ENCODE results near the gene ALK.

ALK gene

GRCh38 chr2:29325544-29325943, 595.8 kb downstream of the ALK start:
- H3K4me3 ChIP-seq (ENCODE audit: low read depth, low read length) = no peak overlapping the region
- no peaks in the 10 kb centered on the region for H3K9me3 ChIP-seq (ENCODE audit: control insufficient read depth, insufficient read depth, low read length)
- no peaks in the 10 kb centered on the region for H3K27me3 ChIP-seq (ENCODE audit: control insufficient read depth, insufficient read depth, low read length)
- 0 out of 2 replicates have a peak, but pooled peaks cover 3% of the 10 kb centered on the region for H3K4me1 ChIP-seq (ENCODE audit: control insufficient read depth, insufficient read depth, low read length)
- H3K27ac ChIP-seq (ENCODE audit: low read depth, low read length) = no peak overlapping the region
- H3K36me3 ChIP-seq (ENCODE audit: control insufficient read depth, insufficient read depth, low read length) = no peaks in the 10 kb centered on the region
- no peak overlapping the region for H3K9ac ChIP-seq (ENCODE audit: low read depth, low read length)

GRCh38 chr2:29323961-29324360, 597.4 kb downstream of the ALK start:
- H3K27ac ChIP-seq (ENCODE audit: low read depth, low read length) = no peak overlapping the region
- no peaks in the 10 kb centered on the region for H3K36me3 ChIP-seq (ENCODE audit: control insufficient read depth, insufficient read depth, low read length)
- no peak overlapping the region for H3K9ac ChIP-seq (ENCODE audit: low read depth, low read length)
- no peak overlapping the region for H3K4me3 ChIP-seq (ENCODE audit: low read depth, low read length)
- H3K27me3 ChIP-seq (ENCODE audit: control insufficient read depth, insufficient read depth, low read length) = no peaks in the 10 kb centered on the region
- 0 out of 2 replicates have a peak, but pooled peaks cover 3% of the 10 kb centered on the region for H3K4me1 ChIP-seq (ENCODE audit: control insufficient read depth, insufficient read depth, low read length)
- no peaks in the 10 kb centered on the region for H3K9me3 ChIP-seq (ENCODE audit: control insufficient read depth, insufficient read depth, low read length)

GRCh38 chr2:29323301-29323700, 598.1 kb downstream of the ALK start:
- H3K9ac ChIP-seq (ENCODE audit: low read depth, low read length) = no peak overlapping the region
- H3K27me3 ChIP-seq (ENCODE audit: control insufficient read depth, insufficient read depth, low read length) = no peaks in the 10 kb centered on the region
- no peaks in the 10 kb centered on the region for H3K36me3 ChIP-seq (ENCODE audit: control insufficient read depth, insufficient read depth, low read length)
- no peak overlapping the region for H3K4me3 ChIP-seq (ENCODE audit: low read depth, low read length)
- no peak overlapping the region for H3K27ac ChIP-seq (ENCODE audit: low read depth, low read length)
- H3K4me1 ChIP-seq (ENCODE audit: control insufficient read depth, insufficient read depth, low read length) = 0 out of 2 replicates have a peak, but pooled peaks cover 3% of the 10 kb centered on the region
- no peaks in the 10 kb centered on the region for H3K9me3 ChIP-seq (ENCODE audit: control insufficient read depth, insufficient read depth, low read length)

- Histone ChIP-seq H3K4me1 (ENCODE audit: control insufficient read depth, insufficient read depth, low read length) (0 out of 2 replicates have a peak, but pooled peaks cover 3% of the 10 kb centered on the region), H3K4me3 (ENCODE audit: low read depth, low read length) (no peak overlapping the region), H3K27me3 (ENCODE audit: control insufficient read depth, insufficient read depth, low read length) (no peaks in the 10 kb centered on the region), H3K27ac (ENCODE audit: low read depth, low read length) (no peak overlapping the region), H3K36me3 (ENCODE audit: control insufficient read depth, insufficient read depth, low read length) (no peaks in the 10 kb centered on the region), H3K9me3 (ENCODE audit: control insufficient read depth, insufficient read depth, low read length) (no peaks in the 10 kb centered on the region), H3K9ac (ENCODE audit: low read depth, low read length) (no peak overlapping the region)
Measured at GRCh38 chr2:29322011-29322410, 599.4 kb downstream of the ALK start.

GRCh38 chr2:29317801-29318485, 603.4 kb downstream of the ALK start:
- Histone ChIP-seq H3K36me3 (ENCODE audit: control insufficient read depth, insufficient read depth, low read length) (no peaks in the 10 kb centered on the region), H3K4me3 (ENCODE audit: low read depth, low read length) (no peak overlapping the region), H3K27me3 (ENCODE audit: control insufficient read depth, insufficient read depth, low read length) (no peaks in the 10 kb centered on the region), H3K27ac (ENCODE audit: low read depth, low read length) (no peak overlapping the region), H3K4me1 (ENCODE audit: control insufficient read depth, insufficient read depth, low read length) (0 out of 2 replicates have a peak, but pooled peaks cover 4% of the 10 kb centered on the region), H3K9me3 (ENCODE audit: control insufficient read depth, insufficient read depth, low read length) (no peaks in the 10 kb centered on the region), H3K9ac (ENCODE audit: low read depth, low read length) (no peak overlapping the region)

- no peaks in the 10 kb centered on the region for H3K36me3 ChIP-seq (ENCODE audit: control insufficient read depth, insufficient read depth, low read length)
- H3K27ac ChIP-seq (ENCODE audit: low read depth, low read length) = no peak overlapping the region
- H3K9ac ChIP-seq (ENCODE audit: low read depth, low read length) = no peak overlapping the region
Measured at GRCh38 chr2:29317077-29317517, 604.3 kb downstream of the ALK start.

GRCh38 chr2:29314816-29315571, 606.4 kb downstream of the ALK start:
- no peak overlapping the region for H3K4me3 ChIP-seq (ENCODE audit: low read depth, low read length)

More at GRCh38 chr2:29317077-29317517, 604.3 kb downstream of the ALK start:
- H3K4me3 ChIP-seq (ENCODE audit: low read depth, low read length) = no peak overlapping the region
- H3K27me3 ChIP-seq (ENCODE audit: control insufficient read depth, insufficient read depth, low read length) = no peaks in the 10 kb centered on the region
- H3K9me3 ChIP-seq (ENCODE audit: control insufficient read depth, insufficient read depth, low read length) = no peaks in the 10 kb centered on the region
- 0 out of 2 replicates have a peak, but pooled peaks cover 4% of the 10 kb centered on the region for H3K4me1 ChIP-seq (ENCODE audit: control insufficient read depth, insufficient read depth, low read length)

GRCh38 chr2:29311458-29311857, 609.9 kb downstream of the ALK start:
- H3K27me3 ChIP-seq (ENCODE audit: control insufficient read depth, insufficient read depth, low read length) = no peaks in the 10 kb centered on the region

More at GRCh38 chr2:29314816-29315571, 606.4 kb downstream of the ALK start:
- no peak overlapping the region for H3K27ac ChIP-seq (ENCODE audit: low read depth, low read length)
- H3K4me1 ChIP-seq (ENCODE audit: control insufficient read depth, insufficient read depth, low read length) = 0 out of 2 replicates have a peak, but pooled peaks cover 4% of the 10 kb centered on the region
- H3K9me3 ChIP-seq (ENCODE audit: control insufficient read depth, insufficient read depth, low read length) = no peaks in the 10 kb centered on the region
- no peak overlapping the region for H3K9ac ChIP-seq (ENCODE audit: low read depth, low read length)
- no peaks in the 10 kb centered on the region for H3K27me3 ChIP-seq (ENCODE audit: control insufficient read depth, insufficient read depth, low read length)
- H3K36me3 ChIP-seq (ENCODE audit: control insufficient read depth, insufficient read depth, low read length) = no peaks in the 10 kb centered on the region

GRCh38 chr2:29310650-29311348, 610.6 kb downstream of the ALK start:
- H3K9me3 ChIP-seq (ENCODE audit: control insufficient read depth, insufficient read depth, low read length) = no peaks in the 10 kb centered on the region
- no peaks in the 10 kb centered on the region for H3K36me3 ChIP-seq (ENCODE audit: control insufficient read depth, insufficient read depth, low read length)
- no peaks in the 10 kb centered on the region for H3K27me3 ChIP-seq (ENCODE audit: control insufficient read depth, insufficient read depth, low read length)
- peaks cover 7% of the 10 kb centered on the region; the same call in 1 of the 2 replicates for H3K4me1 ChIP-seq (ENCODE audit: control insufficient read depth, insufficient read depth, low read length)
- H3K27ac ChIP-seq (ENCODE audit: low read depth, low read length) = no peak overlapping the region
- no peak overlapping the region for H3K4me3 ChIP-seq (ENCODE audit: low read depth, low read length)
- no peak overlapping the region for H3K9ac ChIP-seq (ENCODE audit: low read depth, low read length)

More at GRCh38 chr2:29311458-29311857, 609.9 kb downstream of the ALK start:
- Histone ChIP-seq H3K4me1 (ENCODE audit: control insufficient read depth, insufficient read depth, low read length) (peaks cover 7% of the 10 kb centered on the region; the same call in 1 of the 2 replicates), H3K36me3 (ENCODE audit: control insufficient read depth, insufficient read depth, low read length) (no peaks in the 10 kb centered on the region), H3K9me3 (ENCODE audit: control insufficient read depth, insufficient read depth, low read length) (no peaks in the 10 kb centered on the region), H3K27ac (ENCODE audit: low read depth, low read length) (no peak overlapping the region), H3K4me3 (ENCODE audit: low read depth, low read length) (no peak overlapping the region), H3K9ac (ENCODE audit: low read depth, low read length) (no peak overlapping the region)

GRCh38 chr2:29309090-29310029, 612.0 kb downstream of the ALK start:
- Histone ChIP-seq H3K4me1 (ENCODE audit: control insufficient read depth, insufficient read depth, low read length) (peaks cover 3% of the 10 kb centered on the region; the same call in 1 of the 2 replicates), H3K27me3 (ENCODE audit: control insufficient read depth, insufficient read depth, low read length) (no peaks in the 10 kb centered on the region), H3K27ac (ENCODE audit: low read depth, low read length) (no peak overlapping the region), H3K9me3 (ENCODE audit: control insufficient read depth, insufficient read depth, low read length) (no peaks in the 10 kb centered on the region), H3K36me3 (ENCODE audit: control insufficient read depth, insufficient read depth, low read length) (no peaks in the 10 kb centered on the region), H3K4me3 (ENCODE audit: low read depth, low read length) (no peak overlapping the region), H3K9ac (ENCODE audit: low read depth, low read length) (no peak overlapping the region)

Measured in HUES48 (cell line).